ENCODE measurements around the gene TIMM44. TPM values are rescaled to one million over a fixed set of nuclear protein-coding genes. Genes with fewer than 3 reads are reported as not detected.

Gene TIMM44
- total and polyA plus RNA-seq, 8 donors: 19.8 to 83.1 (median 27.0) TPM

- ATAC-seq: no peak
- H3K27ac ChIP-seq: no peak overlapping the region
- H3K4me3 ChIP-seq: no peak overlapping the region
- H3K4me1 ChIP-seq: no peaks in the 10 kb centered on the region
- peaks cover 5 to 66% (median 43%) of the 10 kb centered on the region in 3 donors for H3K36me3 ChIP-seq
- WGBS, 2 donors: 86% methylated on average over 14 of the region's 14 CpGs
- no peak for FAIRE-seq
- intact Hi-C loops (cut with DNase I): loop anchor here in 1 of 3 donors (5.0 kb wide), 1 partner anchor 201 kb away; the partner anchor contains the start of gene CLEC4G
- no peaks in the 10 kb centered on the region for H3K27me3 ChIP-seq
- TF ChIP-seq CTCF (IDR thresholded peaks at IDR 0.05): no peak
- DNase-seq: no peak
- no peaks in the 10 kb centered on the region for H3K9me3 ChIP-seq
Measured at GRCh38 chr19:7933411-7933810, 10.1 kb downstream of the TIMM44 start.

- intact Hi-C loops (cut with DNase I): loop anchor here in 1 of 3 donors (5.0 kb wide), 1 partner anchor 201 kb away; the partner anchor contains the start of gene CLEC4G
- H3K36me3 ChIP-seq: peaks cover 3 to 62% (median 43%) of the 10 kb centered on the region in 3 donors
Measured at GRCh38 chr19:7932930-7933300, 10.6 kb downstream of the TIMM44 start.

GRCh38 chr19:7932276-7932929 lies 11.1 kb downstream of the TIMM44 start:
- FAIRE-seq (no peak), ATAC-seq (no peak), DNase-seq (peak in 1 of 6 donors; percentile 75)
- intact Hi-C loops (cut with DNase I): loop anchor here in 1 of 3 donors (5.0 kb wide), 1 partner anchor 200 kb away; the partner anchor contains the start of gene CLEC4G
- peaks cover 3 to 57% (median 42%) of the 10 kb centered on the region in 3 donors for H3K36me3 ChIP-seq
- no peak overlapping the region for H3K4me3 ChIP-seq
- no peak for TF ChIP-seq CTCF (IDR thresholded peaks at IDR 0.05)
- no peak overlapping the region for H3K27ac ChIP-seq
- H3K4me1 ChIP-seq: no peaks in the 10 kb centered on the region
- no peaks in the 10 kb centered on the region for H3K9me3 ChIP-seq
- no peaks in the 10 kb centered on the region for H3K27me3 ChIP-seq
- WGBS, 2 donors: 88 to 90% methylated on average over 31 to 32 of the region's 32 CpGs

More at GRCh38 chr19:7932930-7933300, 10.6 kb downstream of the TIMM44 start:
- Histone ChIP-seq H3K27ac (no peak overlapping the region), H3K4me1 (no peaks in the 10 kb centered on the region), H3K4me3 (no peak overlapping the region), H3K27me3 (no peaks in the 10 kb centered on the region), H3K9me3 (no peaks in the 10 kb centered on the region)
- DNase-seq (no peak), ATAC-seq (no peak), FAIRE-seq (no peak)
- TF ChIP-seq CTCF (IDR thresholded peaks at IDR 0.05): no peak
- 95% methylated on average over 10 of the region's 10 CpGs for WGBS, 2 donors

GRCh38 chr19:7931221-7932061 lies 12.0 kb downstream of the TIMM44 start:
- Histone ChIP-seq H3K36me3 (peaks cover 3 to 52% (median 35%) of the 10 kb centered on the region in 3 donors), H3K4me1 (peaks cover 0 to 5% (median 0%) of the 10 kb centered on the region in 3 donors), H3K4me3 (no peak overlapping the region), H3K27me3 (no peaks in the 10 kb centered on the region), H3K9me3 (no peaks in the 10 kb centered on the region), H3K27ac (no peak overlapping the region)
- TF ChIP-seq CTCF (IDR thresholded peaks at IDR 0.05): no peak
- intact Hi-C loops (cut with DNase I): loop anchor here in 1 of 3 donors (5.0 kb wide), 1 partner anchor 199 kb away; the partner anchor contains the start of gene CLEC4G
- WGBS, 2 donors: 94 to 96% methylated on average over 28 to 36 of the region's 36 CpGs
- no peak for ATAC-seq
- no peak for FAIRE-seq
- DNase-seq: peak in 3 of 6 donors; percentile 8 to 75 (median 54)

Measured in pancreas (tissue), 10 donors.